K562 (cell line): ENCODE results near the gene ATP8B4. TPM values are rescaled to one million over a fixed set of nuclear protein-coding genes. Genes with fewer than 3 reads are reported as not detected.

Experiments used
- CBX3 ChIP-seq, 2 experiments: IDR thresholded peaks; 1 replicate in 1 of 2; 2 replicates in 1 of 2; pipeline ENCODE4 v1.6.1; 2012; ENCODE audit warnings: inconsistent platforms in 2 of 2, low read length in 2 of 2, borderline replicate concordance in 1 of 2, control low read depth in 1 of 2
- CBX5 ChIP-seq: IDR thresholded peaks from 2 replicates; pipeline ENCODE4 v1.6.1; 2014; ENCODE audit warnings: low read depth, borderline replicate concordance
- CHAMP1 ChIP-seq: fragments of 450-650 bp; IDR thresholded peaks from 2 replicates; pipeline ENCODE4 v1.6.1; 2016; ENCODE audit warnings: mild to moderate bottlenecking
- CREB5 ChIP-seq: fragments of 250-450 bp; sonication (Bioruptor Pico); IDR thresholded peaks from 2 replicates; pipeline ENCODE4 v1.5.0; 2020; ENCODE audit warnings: mild to moderate bottlenecking
- KHSRP ChIP-seq: fragments of 450-650 bp; IDR thresholded peaks from 2 replicates; pipeline ENCODE4 v1.6.1; 2017
- MTA1 ChIP-seq: fragments of 450-650 bp; IDR thresholded peaks from 2 replicates; pipeline ENCODE4 v1.6.1; 2017; ENCODE audit warnings: borderline replicate concordance
- NCOA2 ChIP-seq, 2 experiments: fragments of 450-650 bp; IDR thresholded peaks; 2 replicates each; pipeline ENCODE4 v1.6.1; 2018; ENCODE audit warnings: mild to moderate bottlenecking in 2 of 2, moderate library complexity in 1 of 2; ENCODE audit not compliant: partially characterized antibody in 2 of 2
- U2AF1 ChIP-seq: fragments of 200-400 bp; formaldehyde crosslinking; optimal IDR thresholded peaks from 2 replicates; pipeline ENCODE3; 2017; ENCODE audit warnings: mild to moderate bottlenecking, low read depth, low read length, moderate library complexity
- YY1 ChIP-seq, 3 experiments: IDR thresholded peaks; 2 replicates each; pipeline ENCODE4 v1.6.1; 2011; ENCODE audit warnings: low read length in 2 of 3, mild to moderate bottlenecking in 2 of 3, moderate library complexity in 2 of 3, borderline replicate concordance in 1 of 3, control low read depth in 1 of 3, low read depth in 1 of 3; ENCODE audit not compliant: insufficient read depth in 3 of 3, insufficient replicate concordance in 2 of 3, control insufficient read depth in 1 of 3, insufficient read length in 1 of 3; ENCODE audit errors: extremely low read depth in 1 of 3
- ZBED1 ChIP-seq: IDR thresholded peaks from 2 replicates; pipeline ENCODE4 v1.6.1; 2014
- ZNF280A ChIP-seq: fragments of 450-650 bp; IDR thresholded peaks from 2 replicates; pipeline ENCODE4 v1.6.1; 2018; ENCODE audit warnings: mild to moderate bottlenecking, low read depth; ENCODE audit not compliant: partially characterized antibody
- ZNF518B ChIP-seq: fragments of 250-450 bp; sonication (Bioruptor Pico); IDR thresholded peaks from 2 replicates; pipeline ENCODE4 v1.5.0; 2021; ENCODE audit warnings: mild to moderate bottlenecking, moderate library complexity
- ZNF740 ChIP-seq, 3 experiments: fragments of 200-800 bp in 1 of 3; sonication (Bioruptor generic) in 1 of 3; sonication (generic) in 1 of 3; formaldehyde crosslinking in 1 of 3; IDR thresholded peaks; 2 replicates each; pipeline versions ENCODE4 v1.6.1 to v1.8.0; 2016 to 2022; ENCODE audit warnings: mild to moderate bottlenecking in 2 of 3, missing compliant biosample characterization in 2 of 3, missing genetic modification characterization in 2 of 3, missing genetic modification reagents in 1 of 3
- polyA plus RNA-seq, 8 experiments: library from polyadenylated mRNA; depleted of rRNA in 4 of 8; stranded (reverse) in 5 of 8; unstranded in 3 of 8; fragments of >200 nt; fragmentation: Nextera tagmentation in 2 of 8; fragmentation: Illumina TruSeq in 1 of 8; extraction: Ambion mirVana in 2 of 8; extraction: Trizol in 1 of 8; gene quantifications; 2 replicates each; pipeline versions ENCODE4 v1.2.1 to v1.2.3, GENCODE V29; 2011 to 2014; ENCODE audit warnings: inconsistent platforms in 1 of 8, missing spikeins in 1 of 8
- total RNA-seq, 7 experiments: library from RNA; depleted of rRNA in 6 of 7; stranded (reverse); fragments of >200 nt in 6 of 7; fragmentation: Illumina TruSeq in 2 of 7; extraction: Trizol in 2 of 7; gene quantifications; 2 replicates each; pipeline versions ENCODE4 v1.2.1 to v1.2.3, GENCODE V29; 2011 to 2021; ENCODE audit warnings: low replicate concordance in 1 of 7
- TF ChIP-seq, protein P1 (sequence below): fragments of 250-450 bp; sonication (Bioruptor Pico); IDR thresholded peaks from 2 replicates; pipeline ENCODE4 v1.8.0; 2022; ENCODE audit warnings: moderate library complexity, mild to moderate bottlenecking, inconsistent platforms

Gene ATP8B4
- total and polyA plus RNA-seq, 9 of the 15 experiments (the other 6 are each of a cell fraction or from before 2014, with no cell fraction given) = 0.14 to 2.5 (median 0.44) TPM

DNA sequence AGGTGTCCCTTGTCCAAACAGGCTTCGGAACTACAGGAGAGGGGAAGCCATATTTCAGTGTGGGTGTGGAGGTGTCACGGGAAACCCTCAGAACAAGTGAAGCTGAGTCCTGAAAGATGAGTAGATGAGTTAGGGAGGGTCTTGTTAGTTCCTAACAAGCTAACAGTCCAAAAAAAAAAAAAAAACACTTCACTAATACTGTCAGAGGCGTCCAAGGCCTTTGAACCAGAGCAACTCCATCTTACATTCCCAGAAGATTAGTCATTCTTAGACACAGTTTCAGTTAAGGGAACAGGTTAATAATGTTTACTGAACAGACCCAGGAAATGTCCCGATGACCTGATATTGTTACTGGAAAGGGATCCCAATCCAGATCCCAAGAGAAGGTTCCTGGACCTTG is 7.0 kb upstream of the ATP8B4 start (continued):
- TF ChIP-seq YY1 (IDR thresholded peaks at IDR 0.05; ENCODE audit: borderline replicate concordance in 1 of 3, control insufficient read depth in 1 of 3, extremely low read depth in 1 of 3, insufficient read depth in 3 of 3, insufficient read length in 1 of 3, insufficient replicate concordance in 2 of 3, low read depth in 1 of 3, low read length in 2 of 3) (no peak), CBX5 (no peak), ZNF518B (CRISPR knock-in tag) (no peak), NCOA2 (IDR thresholded peaks at IDR 0.05; ENCODE audit: partially characterized antibody in 2 of 2) (no peak), ZBED1 (no peak), ZNF740 (CRISPR knock-in tag; IDR thresholded peaks at IDR 0.05) (no peak), ZNF740 (tag; IDR thresholded peaks at IDR 0.05) (peak in 1 of 2 experiments; percentile 76; a peak in 1 of 4 replicates), CREB5 (no peak), CHAMP1 (no peak), KHSRP (no peak), U2AF1 (no peak), ZNF280A (no peak), CBX3 (IDR thresholded peaks at IDR 0.05; ENCODE audit: borderline replicate concordance in 1 of 2, low read length in 2 of 2) (no peak), MTA1 (no peak)
- TF ChIP-seq, protein P1, sequence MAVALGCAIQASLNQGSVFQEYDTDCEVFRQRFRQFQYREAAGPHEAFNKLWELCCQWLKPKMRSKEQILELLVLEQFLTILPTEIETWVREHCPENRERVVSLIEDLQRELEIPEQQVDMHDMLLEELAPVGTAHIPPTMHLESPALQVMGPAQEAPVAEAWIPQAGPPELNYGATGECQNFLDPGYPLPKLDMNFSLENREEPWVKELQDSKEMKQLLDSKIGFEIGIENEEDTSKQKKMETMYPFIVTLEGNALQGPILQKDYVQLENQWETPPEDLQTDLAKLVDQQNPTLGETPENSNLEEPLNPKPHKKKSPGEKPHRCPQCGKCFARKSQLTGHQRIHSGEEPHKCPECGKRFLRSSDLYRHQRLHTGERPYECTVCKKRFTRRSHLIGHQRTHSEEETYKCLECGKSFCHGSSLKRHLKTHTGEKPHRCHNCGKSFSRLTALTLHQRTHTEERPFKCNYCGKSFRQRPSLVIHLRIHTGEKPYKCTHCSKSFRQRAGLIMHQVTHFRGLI (CRISPR knock-in tag) = peak; percentile 66; the same call in 1 of the 2 replicates
